GM12864 (cell line): ENCODE data around the gene TMEM192.
"Not testable (repeated sequence)": the region's sequence is repeated elsewhere in the genome, so short reads cannot be mapped to it uniquely, and the experiment has no call there.

ENCODE experiments used
- DNase-seq: peaks from one replicate; pipeline ENCODE4 v3.0.0-alpha.2; 2011; ENCODE audit warnings: low read depth
- H3K4me3 ChIP-seq: 2 replicates; pipeline ENCODE4 v1.5.1; 2011; ENCODE audit warnings: mild to moderate bottlenecking, low read depth, low read length, control low read depth
- CTCF ChIP-seq: IDR thresholded peaks from 2 replicates; pipeline ENCODE4 v1.5.1; 2011; ENCODE audit warnings: low read depth, mild to moderate bottlenecking, moderate library complexity, low read length, control low read depth, inconsistent platforms; ENCODE audit errors: missing control alignments

Gene TMEM192

DNA sequence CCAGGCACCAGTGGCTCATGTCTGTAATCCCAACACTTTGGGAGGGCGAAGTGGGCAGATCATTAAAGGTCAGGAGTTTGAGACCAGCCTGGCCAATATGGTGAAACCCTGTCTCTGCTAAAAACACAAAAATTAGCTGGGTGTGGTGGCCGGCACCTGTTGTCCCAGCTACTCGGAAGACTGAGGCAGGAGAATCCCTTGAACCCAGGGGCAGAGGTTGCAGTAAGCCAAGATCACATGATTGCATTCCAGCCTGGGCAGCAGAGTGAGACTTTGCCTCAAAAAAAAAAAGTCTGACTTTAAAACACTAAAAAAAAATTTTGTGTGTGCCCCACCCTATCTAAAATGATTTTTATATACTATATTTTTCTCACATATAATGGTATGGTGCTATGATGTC lies 26.2 kb upstream of the TMEM192 start:
- TF ChIP-seq CTCF = no peak
- H3K4me3 ChIP-seq = no peak overlapping the region
- DNase-seq = no peak

GRCh38 chr4:165137205-165137604 lies 24.5 kb upstream of the TMEM192 start:
- H3K4me3 ChIP-seq = no peak overlapping the region
- no peak for TF ChIP-seq CTCF

DNA sequence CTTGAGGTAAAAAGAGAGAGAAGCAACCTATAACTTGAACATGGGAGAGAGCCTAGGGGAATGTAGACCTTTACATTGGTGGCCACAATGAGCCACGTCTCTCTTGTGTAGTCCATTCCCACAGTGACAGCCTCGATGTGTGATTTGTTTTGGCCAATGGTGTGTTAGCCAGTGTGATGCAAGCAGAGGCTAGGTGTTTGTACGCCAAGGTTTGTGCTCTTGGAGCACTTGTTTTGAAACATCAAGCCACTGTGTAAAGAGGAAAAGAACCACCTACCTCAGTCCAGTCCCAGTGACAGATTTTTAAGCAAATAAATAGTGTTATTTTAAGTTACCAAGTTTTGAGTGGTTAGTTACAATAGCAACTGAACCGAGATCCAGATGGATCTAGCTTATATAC lies 23.9 kb upstream of the TMEM192 start:
- no peak for TF ChIP-seq CTCF
- no peak overlapping the region for H3K4me3 ChIP-seq
- no peak for DNase-seq

More at GRCh38 chr4:165137205-165137604, 24.5 kb upstream of the TMEM192 start:
- DNase-seq = no peak

- H3K4me3 ChIP-seq = no peak overlapping the region
- DNase-seq = no peak
- TF ChIP-seq CTCF = no peak
Observed at GRCh38 chr4:165133150-165133549, 20.5 kb upstream of the TMEM192 start.

GRCh38 chr4:165131247-165131832 lies 18.7 kb upstream of the TMEM192 start:
- TF ChIP-seq CTCF = peak; percentile 92
- DNase-seq = no peak
- no peak overlapping the region for H3K4me3 ChIP-seq

DNA sequence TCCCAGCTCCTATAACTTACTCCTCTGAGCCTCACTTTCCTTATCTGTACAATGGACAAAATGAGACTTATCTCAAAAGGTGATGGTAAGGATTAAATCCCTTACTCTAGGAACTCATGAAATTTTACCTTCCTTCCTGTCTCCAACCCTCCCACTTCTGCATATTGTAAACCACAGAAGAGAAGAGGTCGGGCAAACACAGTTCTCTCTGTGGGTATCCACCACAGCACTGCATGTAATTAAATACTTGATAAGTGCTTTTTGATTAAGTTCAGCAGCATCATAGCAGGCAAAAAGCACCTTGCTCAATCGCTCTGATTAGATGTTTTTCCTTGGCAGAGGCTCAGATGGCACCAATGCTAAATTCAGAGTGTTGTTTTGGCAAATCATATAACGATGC lies 17.3 kb upstream of the TMEM192 start:
- no peak overlapping the region for H3K4me3 ChIP-seq
- TF ChIP-seq CTCF = no peak
- DNase-seq = no peak

DNA sequence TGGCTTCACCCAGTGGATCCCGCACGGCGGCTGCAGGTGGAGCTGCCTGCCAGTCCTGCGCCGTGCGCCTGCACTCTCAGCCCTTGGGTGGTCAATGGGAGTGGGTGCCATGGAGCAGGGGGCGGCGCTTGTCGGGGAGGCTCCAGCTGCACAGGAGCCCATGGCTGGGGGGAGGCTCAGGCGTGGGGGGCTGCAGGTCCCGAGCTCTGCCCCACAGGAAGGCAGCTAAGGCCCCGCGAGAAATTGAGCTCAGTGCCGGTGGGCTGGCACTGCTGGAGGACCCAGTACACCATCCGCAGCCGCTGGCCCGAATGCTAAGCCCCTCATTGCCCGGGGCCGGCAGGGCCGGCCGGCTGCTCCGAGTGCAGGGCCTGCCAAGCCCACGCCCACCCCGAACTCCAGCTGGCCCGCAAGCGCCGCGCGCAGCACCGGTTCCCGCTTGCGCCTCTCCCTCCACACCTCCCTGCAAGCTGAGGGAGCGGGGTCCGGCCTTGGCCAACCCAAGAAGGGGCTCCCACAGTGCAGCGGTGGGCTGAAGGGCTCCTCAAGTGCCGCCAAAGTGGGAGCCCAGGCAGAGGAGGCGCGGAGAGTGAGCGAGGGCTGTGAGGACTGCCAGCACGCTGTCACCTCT lies 13.3 kb upstream of the TMEM192 start:
- not testable (repeated sequence) for DNase-seq, H3K4me3 ChIP-seq
